Activated naive CD8-positive, alpha-beta T cell treated with anti-CD3 and anti-CD28 coated beads, Interleukin-2, amount 50 U/mL, for 24 hours (primary cell): ENCODE results near the gene HS3ST3A1.

ENCODE experiments used
- ATAC-seq: fragments of 150-1000 bp; cut with Tn5 transposase; one replicate; pipeline ENCODE4 v1.10.0; 2021
- DNase-seq: peaks from one replicate; pipeline ENCODE4 v3.0.0; 2021
- H3K27ac Mint-ChIP-seq: one replicate; pipeline ENCODE4 v1.8.0; 2021; ENCODE audit warnings: mild to moderate bottlenecking, mixed read lengths
- H3K27me3 Mint-ChIP-seq: one replicate; pipeline ENCODE4 v1.8.0; 2021; ENCODE audit warnings: mixed read lengths
- H3K36me3 Mint-ChIP-seq: one replicate; pipeline ENCODE4 v1.8.0; 2021; ENCODE audit warnings: low read depth, mixed read lengths
- H3K4me1 Mint-ChIP-seq: one replicate; pipeline ENCODE4 v1.8.0; 2021; ENCODE audit warnings: mixed read lengths
- H3K4me3 Mint-ChIP-seq: one replicate; pipeline ENCODE4 v1.8.0; 2021; ENCODE audit warnings: mild to moderate bottlenecking, moderate library complexity, mixed read lengths
- H3K9me3 Mint-ChIP-seq: one replicate; pipeline ENCODE4 v1.8.0; 2021; ENCODE audit warnings: mixed read lengths

Gene HS3ST3A1

GRCh38 chr17:13544292-13544691 is 57.4 kb downstream of the HS3ST3A1 start:
- DNase-seq = no peak
- Mint-ChIP-seq H3K4me3 (no peak overlapping the region), H3K27me3 (peaks cover 4% of the 10 kb centered on the region), H3K4me1 (no peaks in the 10 kb centered on the region), H3K36me3 (no peaks in the 10 kb centered on the region), H3K27ac (no peak overlapping the region), H3K9me3 (no peaks in the 10 kb centered on the region)
- ATAC-seq = no peak

GRCh38 chr17:13542636-13543035 is 59.1 kb downstream of the HS3ST3A1 start:
- H3K9me3 Mint-ChIP-seq = peaks cover 4% of the 10 kb centered on the region
- H3K27ac Mint-ChIP-seq = no peak overlapping the region
- peaks cover 4% of the 10 kb centered on the region for H3K27me3 Mint-ChIP-seq
- no peaks in the 10 kb centered on the region for H3K36me3 Mint-ChIP-seq
- H3K4me3 Mint-ChIP-seq = no peak overlapping the region
- DNase-seq = no peak
- no peak for ATAC-seq
- H3K4me1 Mint-ChIP-seq = no peaks in the 10 kb centered on the region

GRCh38 chr17:13541032-13541480 is 60.7 kb downstream of the HS3ST3A1 start:
- peaks cover 4% of the 10 kb centered on the region for H3K27me3 Mint-ChIP-seq
- H3K27ac Mint-ChIP-seq = no peak overlapping the region
- H3K4me3 Mint-ChIP-seq = no peak overlapping the region
- H3K9me3 Mint-ChIP-seq = peaks cover 4% of the 10 kb centered on the region
- DNase-seq (no peak), ATAC-seq (no peak)
- H3K4me1 Mint-ChIP-seq = no peaks in the 10 kb centered on the region
- no peaks in the 10 kb centered on the region for H3K36me3 Mint-ChIP-seq

- Mint-ChIP-seq H3K4me1 (no peaks in the 10 kb centered on the region), H3K4me3 (no peak overlapping the region), H3K36me3 (no peaks in the 10 kb centered on the region), H3K9me3 (peaks cover 4% of the 10 kb centered on the region), H3K27me3 (peaks cover 4% of the 10 kb centered on the region), H3K27ac (no peak overlapping the region)
- no peak for DNase-seq
- no peak for ATAC-seq
Observed at GRCh38 chr17:13540546-13540945, 61.2 kb downstream of the HS3ST3A1 start.

- peaks cover 4% of the 10 kb centered on the region for H3K27me3 Mint-ChIP-seq
- no peak overlapping the region for H3K27ac Mint-ChIP-seq
- ATAC-seq (no peak), DNase-seq (no peak)
- no peaks in the 10 kb centered on the region for H3K36me3 Mint-ChIP-seq
- peaks cover 4% of the 10 kb centered on the region for H3K9me3 Mint-ChIP-seq
- no peak overlapping the region for H3K4me3 Mint-ChIP-seq
- H3K4me1 Mint-ChIP-seq = no peaks in the 10 kb centered on the region
Observed at GRCh38 chr17:13539421-13539820, 62.3 kb downstream of the HS3ST3A1 start.

- H3K36me3 Mint-ChIP-seq = no peaks in the 10 kb centered on the region
- peaks cover 7% of the 10 kb centered on the region for H3K9me3 Mint-ChIP-seq
- H3K27ac Mint-ChIP-seq = no peak overlapping the region
- ATAC-seq = no peak
- H3K4me1 Mint-ChIP-seq = no peaks in the 10 kb centered on the region
- no peak for DNase-seq
- no peak overlapping the region for H3K4me3 Mint-ChIP-seq
- peaks cover 6% of the 10 kb centered on the region for H3K27me3 Mint-ChIP-seq
Observed at GRCh38 chr17:13538841-13539411, 62.8 kb downstream of the HS3ST3A1 start.

GRCh38 chr17:13537871-13538643 is 63.7 kb downstream of the HS3ST3A1 start:
- no peak overlapping the region for H3K27ac Mint-ChIP-seq
- no peak for DNase-seq
- H3K36me3 Mint-ChIP-seq = no peaks in the 10 kb centered on the region
- peaks cover 8% of the 10 kb centered on the region for H3K9me3 Mint-ChIP-seq
- H3K4me1 Mint-ChIP-seq = no peaks in the 10 kb centered on the region
- H3K4me3 Mint-ChIP-seq = no peak overlapping the region
- H3K27me3 Mint-ChIP-seq = peaks cover 7% of the 10 kb centered on the region
- no peak for ATAC-seq

GRCh38 chr17:13537167-13537731 is 64.5 kb downstream of the HS3ST3A1 start:
- no peaks in the 10 kb centered on the region for H3K36me3 Mint-ChIP-seq
- ATAC-seq = no peak
- H3K27me3 Mint-ChIP-seq = peaks cover 6% of the 10 kb centered on the region

GRCh38 chr17:13534946-13535345 is 66.8 kb downstream of the HS3ST3A1 start:
- Mint-ChIP-seq H3K4me3 (no peak overlapping the region), H3K9me3 (peaks cover 8% of the 10 kb centered on the region), H3K27ac (no peak overlapping the region), H3K27me3 (peaks cover 13% of the 10 kb centered on the region), H3K36me3 (no peaks in the 10 kb centered on the region), H3K4me1 (no peaks in the 10 kb centered on the region)
- no peak for ATAC-seq
- no peak for DNase-seq

More at GRCh38 chr17:13537167-13537731, 64.5 kb downstream of the HS3ST3A1 start:
- Mint-ChIP-seq H3K9me3 (peaks cover 8% of the 10 kb centered on the region), H3K4me1 (no peaks in the 10 kb centered on the region), H3K27ac (no peak overlapping the region), H3K4me3 (no peak overlapping the region)
- DNase-seq = no peak

- H3K4me1 Mint-ChIP-seq = no peaks in the 10 kb centered on the region
- no peak overlapping the region for H3K27ac Mint-ChIP-seq
- H3K4me3 Mint-ChIP-seq = no peak overlapping the region
- H3K9me3 Mint-ChIP-seq = peaks cover 4% of the 10 kb centered on the region
- DNase-seq (no peak), ATAC-seq (no peak)
- H3K36me3 Mint-ChIP-seq = no peaks in the 10 kb centered on the region
- H3K27me3 Mint-ChIP-seq = peaks cover 17% of the 10 kb centered on the region
Observed at GRCh38 chr17:13531721-13532120, 70.0 kb downstream of the HS3ST3A1 start.

- Mint-ChIP-seq H3K4me3 (no peak overlapping the region), H3K27ac (no peak overlapping the region), H3K9me3 (no peaks in the 10 kb centered on the region), H3K36me3 (no peaks in the 10 kb centered on the region), H3K4me1 (no peaks in the 10 kb centered on the region), H3K27me3 (peaks cover 7% of the 10 kb centered on the region)
- ATAC-seq = no peak
- DNase-seq = no peak
Observed at GRCh38 chr17:13525876-13526275, 75.9 kb downstream of the HS3ST3A1 start.

- Mint-ChIP-seq H3K4me3 (no peak overlapping the region), H3K9me3 (no peaks in the 10 kb centered on the region), H3K36me3 (no peaks in the 10 kb centered on the region), H3K27ac (no peak overlapping the region), H3K4me1 (no peaks in the 10 kb centered on the region), H3K27me3 (peaks cover 3% of the 10 kb centered on the region)
- DNase-seq = no peak
- ATAC-seq = no peak
Observed at GRCh38 chr17:13523164-13523563, 78.6 kb downstream of the HS3ST3A1 start.

- no peak for ATAC-seq
- Mint-ChIP-seq H3K36me3 (no peaks in the 10 kb centered on the region), H3K9me3 (no peaks in the 10 kb centered on the region), H3K4me1 (no peaks in the 10 kb centered on the region), H3K4me3 (no peak overlapping the region), H3K27me3 (peaks cover 3% of the 10 kb centered on the region), H3K27ac (no peak overlapping the region)
- DNase-seq = no peak
Observed at GRCh38 chr17:13522749-13523148, 79.0 kb downstream of the HS3ST3A1 start.

- Mint-ChIP-seq H3K9me3 (no peaks in the 10 kb centered on the region), H3K36me3 (no peaks in the 10 kb centered on the region), H3K27ac (no peak overlapping the region), H3K4me1 (no peaks in the 10 kb centered on the region), H3K4me3 (no peak overlapping the region), H3K27me3 (peaks cover 3% of the 10 kb centered on the region)
- no peak for ATAC-seq
- no peak for DNase-seq
Observed at GRCh38 chr17:13521784-13522183, 79.9 kb downstream of the HS3ST3A1 start.

GRCh38 chr17:13520899-13521572 is 80.7 kb downstream of the HS3ST3A1 start:
- Mint-ChIP-seq H3K4me1 (no peaks in the 10 kb centered on the region), H3K27ac (no peak overlapping the region), H3K4me3 (no peak overlapping the region), H3K36me3 (no peaks in the 10 kb centered on the region), H3K9me3 (no peaks in the 10 kb centered on the region), H3K27me3 (peaks cover 3% of the 10 kb centered on the region)
- no peak for ATAC-seq
- no peak for DNase-seq
